SU-DHL-6 (cell line): ENCODE results near the gene DUOXA1.
"Not testable (repeated sequence)": the region's sequence is repeated elsewhere in the genome, so short reads cannot be mapped to it uniquely, and the experiment has no call there.

Experiments
- H2AFZ ChIP-seq: fragments of 200-600 bp; sonication (generic); 2 replicates; pipeline ENCODE4 v1.6.1; 2014; ENCODE audit warnings: low read depth, mild to moderate bottlenecking, moderate library complexity, mixed read lengths, antibody characterized with exemption, low read length; ENCODE audit not compliant: severe bottlenecking
- H3F3A ChIP-seq: fragments of 200-600 bp; shearing (Covaris generic); 2 replicates; pipeline ENCODE4 v1.6.0; 2016; ENCODE audit warnings: antibody characterized with exemption, mild to moderate bottlenecking; ENCODE audit not compliant: insufficient read depth
- H3K27ac ChIP-seq: fragments of 200-600 bp; sonication (generic); 2 replicates; pipeline ENCODE4 v1.5.1; 2016; ENCODE audit warnings: low read depth, mild to moderate bottlenecking, low read length, moderate library complexity, mixed read lengths
- H3K27me3 ChIP-seq: fragments of 200-600 bp; sonication (generic), shearing (Covaris generic); 2 replicates; pipeline ENCODE4 v1.6.0; 2014; ENCODE audit warnings: mild to moderate bottlenecking, low read length
- H3K36me3 ChIP-seq: fragments of 200-600 bp; sonication (generic); 2 replicates; pipeline ENCODE4 v1.6.1; 2014; ENCODE audit warnings: mild to moderate bottlenecking, low read length, mixed read lengths
- H3K4me2 ChIP-seq: fragments of 300-600, 200-600 bp; shearing (Covaris generic), sonication (generic); 2 replicates; pipeline ENCODE4 v1.6.0; 2014; ENCODE audit warnings: low read length, low read depth, mild to moderate bottlenecking; ENCODE audit not compliant: poor library complexity, severe bottlenecking
- H3K4me3 ChIP-seq: fragments of 200-600 bp; sonication (generic); 2 replicates; pipeline ENCODE4 v1.5.1; 2014; ENCODE audit warnings: antibody characterized with exemption, low read length, mild to moderate bottlenecking, mixed read lengths; ENCODE audit not compliant: insufficient read depth, poor library complexity, severe bottlenecking
- H3K79me2 ChIP-seq: fragments of 200-600 bp; sonication (generic); 2 replicates; pipeline ENCODE4 v1.6.1; 2014; ENCODE audit warnings: mild to moderate bottlenecking, low read length, moderate library complexity; ENCODE audit not compliant: insufficient read depth
- H3K9ac ChIP-seq: fragments of 200-600 bp; sonication (generic); 2 replicates; pipeline ENCODE4 v1.7.0; 2014; ENCODE audit warnings: mild to moderate bottlenecking, low read length
- H3K9me2 ChIP-seq: fragments of 200-600 bp; sonication (generic); replicated peaks from 2 replicates; pipeline ENCODE4 v1.6.1; 2014; ENCODE audit warnings: low read length; ENCODE audit not compliant: insufficient read depth
- H3K9me3 ChIP-seq: fragments of 200-600 bp; sonication (generic); 2 replicates; pipeline ENCODE4 v1.6.1; 2014; ENCODE audit warnings: low read length, mixed read lengths; ENCODE audit not compliant: insufficient read depth
- H4K20me1 ChIP-seq: fragments of 200-600 bp; sonication (generic); 2 replicates; pipeline ENCODE4 v1.6.1; 2014; ENCODE audit warnings: low read depth, mild to moderate bottlenecking, antibody characterized with exemption, low read length, moderate library complexity, mixed read lengths
- EZH2phosphoT487 ChIP-seq: fragments of 200-600 bp; sonication (generic), shearing (Covaris generic); conservative IDR thresholded peaks from 2 replicates; pipeline ENCODE4 v1.6.1; 2018; ENCODE audit warnings: mild to moderate bottlenecking, antibody characterized with exemption, low read length, moderate library complexity, mixed read lengths
- TF ChIP-seq, protein P1 (sequence below): fragments of 200-600 bp; sonication (generic); IDR thresholded peaks from one replicate; pipeline ENCODE4 v1.5.1; 2017; ENCODE audit warnings: antibody characterized with exemption, mild to moderate bottlenecking, low read length, moderate library complexity; ENCODE audit not compliant: insufficient read depth, poor library complexity, severe bottlenecking

Gene DUOXA1

DNA sequence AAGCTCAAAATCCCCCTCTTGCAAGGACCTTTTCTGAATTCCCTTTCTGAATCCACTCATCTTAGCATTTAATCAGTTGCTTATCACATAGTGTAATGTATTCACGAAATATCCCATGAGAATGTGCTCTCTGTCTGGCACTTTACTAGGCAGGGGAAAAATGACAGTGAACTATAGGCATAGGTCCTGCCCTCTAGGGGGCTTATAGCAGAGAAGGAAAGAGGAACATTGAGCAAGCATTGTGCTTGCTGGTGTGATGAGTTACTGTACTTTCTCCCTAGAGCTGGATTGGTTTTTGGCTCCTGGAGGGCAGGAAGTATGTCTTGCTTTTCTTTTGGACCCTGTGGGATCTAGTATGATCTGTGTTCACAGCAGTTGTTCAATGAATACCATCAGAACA lies 42.2 kb downstream of the DUOXA1 start:
- H3K9me2 ChIP-seq, result no peaks in the 10 kb centered on the region
- no peaks in the 10 kb centered on the region for H3K36me3 ChIP-seq
- no peaks in the 10 kb centered on the region for H3F3A ChIP-seq
- no peak overlapping the region for H3K9ac ChIP-seq
- H3K4me2 ChIP-seq, result no peak overlapping the region
- TF ChIP-seq, protein P1, sequence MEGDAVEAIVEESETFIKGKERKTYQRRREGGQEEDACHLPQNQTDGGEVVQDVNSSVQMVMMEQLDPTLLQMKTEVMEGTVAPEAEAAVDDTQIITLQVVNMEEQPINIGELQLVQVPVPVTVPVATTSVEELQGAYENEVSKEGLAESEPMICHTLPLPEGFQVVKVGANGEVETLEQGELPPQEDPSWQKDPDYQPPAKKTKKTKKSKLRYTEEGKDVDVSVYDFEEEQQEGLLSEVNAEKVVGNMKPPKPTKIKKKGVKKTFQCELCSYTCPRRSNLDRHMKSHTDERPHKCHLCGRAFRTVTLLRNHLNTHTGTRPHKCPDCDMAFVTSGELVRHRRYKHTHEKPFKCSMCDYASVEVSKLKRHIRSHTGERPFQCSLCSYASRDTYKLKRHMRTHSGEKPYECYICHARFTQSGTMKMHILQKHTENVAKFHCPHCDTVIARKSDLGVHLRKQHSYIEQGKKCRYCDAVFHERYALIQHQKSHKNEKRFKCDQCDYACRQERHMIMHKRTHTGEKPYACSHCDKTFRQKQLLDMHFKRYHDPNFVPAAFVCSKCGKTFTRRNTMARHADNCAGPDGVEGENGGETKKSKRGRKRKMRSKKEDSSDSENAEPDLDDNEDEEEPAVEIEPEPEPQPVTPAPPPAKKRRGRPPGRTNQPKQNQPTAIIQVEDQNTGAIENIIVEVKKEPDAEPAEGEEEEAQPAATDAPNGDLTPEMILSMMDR, result no peak
- no peak for TF ChIP-seq EZH2phosphoT487
- no peaks in the 10 kb centered on the region for H3K9me3 ChIP-seq
- H2AFZ ChIP-seq, result no peak overlapping the region
- no peak overlapping the region for H3K4me3 ChIP-seq
- H3K79me2 ChIP-seq, result no peaks in the 10 kb centered on the region
- H3K27me3 ChIP-seq, result no peaks in the 10 kb centered on the region
- no peak overlapping the region for H3K27ac ChIP-seq
- H4K20me1 ChIP-seq, result no peaks in the 10 kb centered on the region

DNA sequence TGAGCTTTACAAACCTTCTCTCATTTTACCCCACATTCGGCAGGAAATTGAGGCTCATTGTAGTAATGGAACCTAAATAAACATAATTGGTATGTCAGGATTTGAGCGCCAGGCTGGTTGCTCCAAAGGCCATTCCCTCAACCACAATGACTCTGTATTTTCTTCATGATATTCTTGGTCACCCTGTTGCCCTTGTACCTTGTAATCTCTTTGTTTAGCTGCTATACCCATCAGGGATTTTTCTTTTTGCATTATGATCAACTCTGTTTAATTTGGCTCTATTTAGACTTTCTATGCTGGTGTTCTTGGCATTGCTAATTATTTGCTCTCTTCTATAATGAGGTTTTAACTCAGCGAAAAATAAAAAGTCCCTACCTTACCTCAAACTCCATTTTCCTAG lies 45.5 kb downstream of the DUOXA1 start:
- no peak overlapping the region for H2AFZ ChIP-seq
- TF ChIP-seq, protein P1, result no peak
- no peak for TF ChIP-seq EZH2phosphoT487
- H3K9ac ChIP-seq, result no peak overlapping the region
- H3K4me3 ChIP-seq, result no peak overlapping the region
- no peaks in the 10 kb centered on the region for H3K36me3 ChIP-seq
- no peak overlapping the region for H3K4me2 ChIP-seq
- H3K27me3 ChIP-seq, result no peaks in the 10 kb centered on the region
- no peaks in the 10 kb centered on the region for H3K9me3 ChIP-seq
- no peaks in the 10 kb centered on the region for H3F3A ChIP-seq
- H3K79me2 ChIP-seq, result no peaks in the 10 kb centered on the region
- no peaks in the 10 kb centered on the region for H4K20me1 ChIP-seq
- no peaks in the 10 kb centered on the region for H3K9me2 ChIP-seq
- no peak overlapping the region for H3K27ac ChIP-seq

DNA sequence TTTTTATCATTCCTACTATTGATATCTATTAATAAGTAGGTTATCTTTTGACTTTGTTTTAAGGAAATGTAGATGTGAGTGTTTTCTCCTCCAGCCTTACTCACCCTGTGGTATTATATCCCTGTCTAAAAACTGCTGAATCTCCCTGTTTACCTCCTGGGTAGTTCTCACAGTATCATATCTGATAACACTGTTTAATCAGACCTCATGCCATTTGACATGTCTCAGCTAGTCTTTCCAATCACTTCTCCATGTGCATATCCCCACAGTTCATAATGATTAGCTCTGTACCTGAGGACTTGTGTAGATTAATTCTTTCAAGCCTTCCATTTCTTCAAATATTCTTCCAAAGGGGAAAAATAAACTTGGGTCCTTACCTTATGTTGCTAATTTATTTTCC lies 46.5 kb downstream of the DUOXA1 start:
- H3K79me2 ChIP-seq, result no peaks in the 10 kb centered on the region
- H4K20me1 ChIP-seq, result no peaks in the 10 kb centered on the region
- H3K9ac ChIP-seq, result no peak overlapping the region
- H3F3A ChIP-seq, result no peaks in the 10 kb centered on the region
- no peaks in the 10 kb centered on the region for H3K27me3 ChIP-seq
- H3K36me3 ChIP-seq, result no peaks in the 10 kb centered on the region
- H3K9me2 ChIP-seq, result no peaks in the 10 kb centered on the region
- H2AFZ ChIP-seq, result no peak overlapping the region
- H3K4me3 ChIP-seq, result no peak overlapping the region
- TF ChIP-seq, protein P1, result no peak
- TF ChIP-seq EZH2phosphoT487, result no peak
- H3K27ac ChIP-seq, result no peak overlapping the region
- H3K9me3 ChIP-seq, result no peaks in the 10 kb centered on the region
- H3K4me2 ChIP-seq, result no peak overlapping the region

DNA sequence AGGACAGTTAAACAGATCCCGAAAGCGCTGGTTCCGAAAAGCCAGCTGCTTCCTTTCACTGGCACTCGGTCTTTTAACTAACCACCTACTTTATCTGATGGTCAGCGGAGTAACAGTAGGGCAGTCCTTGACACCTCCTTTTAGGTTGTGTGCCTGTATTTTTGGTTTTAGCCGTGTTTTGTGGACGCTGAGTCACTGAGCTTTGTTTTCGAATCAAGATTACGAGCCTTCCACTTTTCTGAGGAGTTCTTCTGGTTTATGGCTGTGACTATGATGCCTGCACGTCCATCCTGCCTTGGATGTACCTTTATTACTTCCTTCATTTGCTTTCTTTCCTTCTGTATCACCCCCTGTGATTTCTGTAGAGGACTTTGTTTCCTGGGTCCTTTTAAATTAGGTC lies 47.3 kb downstream of the DUOXA1 start:
- H3K36me3 ChIP-seq, H3K27ac ChIP-seq, H3K4me2 ChIP-seq, H2AFZ ChIP-seq, H4K20me1 ChIP-seq, H3K9me3 ChIP-seq, H3K9me2 ChIP-seq, H3K4me3 ChIP-seq, H3F3A ChIP-seq, H3K9ac ChIP-seq, H3K79me2 ChIP-seq, H3K27me3 ChIP-seq: not testable (repeated sequence)

DNA sequence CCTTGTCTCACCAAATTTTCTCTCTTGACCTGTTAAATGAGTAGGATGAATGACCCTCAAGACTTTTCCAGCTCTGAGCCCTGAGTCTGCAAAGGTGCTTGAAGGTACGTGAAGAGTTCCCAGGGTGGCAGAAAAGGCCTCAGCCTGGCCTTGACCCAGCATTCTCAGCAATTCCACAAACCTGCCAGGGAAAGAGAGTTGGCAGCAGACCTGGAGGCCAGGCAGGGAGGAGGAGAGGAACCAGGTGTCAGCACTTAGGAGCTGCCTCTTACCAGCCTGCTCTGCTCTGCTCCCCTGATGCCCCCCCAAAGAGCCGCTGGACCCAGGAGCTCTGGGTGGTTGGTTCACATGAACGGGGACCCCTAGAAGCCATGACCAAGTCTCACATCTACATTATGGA lies 49.1 kb downstream of the DUOXA1 start:
- not testable (repeated sequence) for H2AFZ ChIP-seq, H3K79me2 ChIP-seq, H3K9me3 ChIP-seq, H4K20me1 ChIP-seq, H3K27me3 ChIP-seq, H3K9ac ChIP-seq, H3K27ac ChIP-seq, H3K4me3 ChIP-seq, H3F3A ChIP-seq, H3K36me3 ChIP-seq, H3K9me2 ChIP-seq, H3K4me2 ChIP-seq

DNA sequence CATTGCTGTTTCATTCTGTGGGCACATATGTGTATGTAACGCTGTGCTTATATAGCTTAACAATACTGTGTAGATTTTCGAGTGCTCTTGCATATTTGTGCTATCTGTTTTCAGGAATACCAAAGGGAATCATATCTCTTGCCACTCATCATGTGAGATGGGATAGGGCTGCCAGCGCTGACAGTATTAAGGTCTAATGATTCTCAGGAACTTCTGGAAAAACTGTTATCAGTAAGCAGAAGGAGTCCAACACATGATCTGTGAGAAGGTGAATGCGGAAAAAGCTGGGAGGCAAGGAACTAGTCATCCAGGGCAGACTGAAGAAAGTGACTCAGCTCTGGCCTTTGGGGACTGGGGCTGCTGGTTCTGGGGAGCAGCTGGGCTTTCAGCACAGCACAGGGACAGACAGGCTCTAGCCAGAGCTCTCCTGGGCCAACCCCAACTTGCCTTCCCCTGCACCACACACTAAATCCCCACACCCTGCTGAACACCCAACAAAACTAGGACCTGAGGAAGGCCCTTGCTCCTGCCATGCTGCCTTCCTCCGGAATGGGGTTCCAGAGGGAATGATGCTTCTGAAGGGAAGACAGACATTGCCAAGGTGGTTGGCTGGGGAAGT lies 49.9 kb downstream of the DUOXA1 start:
- not testable (repeated sequence) for H3K9ac ChIP-seq, H3K27ac ChIP-seq, H3K27me3 ChIP-seq, H2AFZ ChIP-seq, H3K79me2 ChIP-seq, H3K36me3 ChIP-seq, H3K9me2 ChIP-seq, H3K4me2 ChIP-seq, H3K9me3 ChIP-seq, H3K4me3 ChIP-seq, H3F3A ChIP-seq, H4K20me1 ChIP-seq
